Measurements from ENCODE around the gene MLLT11. TPM values are rescaled to one million over a fixed set of nuclear protein-coding genes. Genes with fewer than 3 reads are reported as not detected.

MLLT11 gene
- total and polyA plus RNA-seq, 10 of the 15 experiments (the other 5 are each of a cell fraction or from before 2014, with no cell fraction given) = 6.2 to 27.3 (median 9.2) TPM

- in situ Hi-C loops (cut with MboI) = no loop called here
- Histone ChIP-seq H3K4me3 (peak overlapping the region; percentile 87; the same call in 1 of the 2 replicates), H3K27me3 (replicated peaks in 1 of 2; ENCODE audit: control insufficient read depth in 2 of 2, insufficient read depth in 2 of 2, low read length in 1 of 2) (no peaks in the 10 kb centered on the region), H2AFZ (ENCODE audit: control insufficient read depth, low read depth, low read length) (peak overlapping the region; percentile 82; the same call in 1 of the 2 replicates), H3K9me3 (replicated peaks; ENCODE audit: control insufficient read depth, insufficient read depth, low read length) (no peaks in the 10 kb centered on the region), H3K4me2 (ENCODE audit: control insufficient read depth, insufficient read depth) (peak overlapping the region; percentile 99), H3K27ac (ENCODE audit: control insufficient read depth, insufficient read depth) (no peak overlapping the region; the same call in 1 of the 2 replicates), H4K20me1 (ENCODE audit: control insufficient read depth, insufficient read depth) (no peaks in the 10 kb centered on the region; the same call in 1 of the 2 replicates), H3K9ac (ENCODE audit: control insufficient read depth, insufficient read depth, low read length) (peak overlapping the region; percentile 66; the same call in 1 of the 2 replicates), H3K79me2 (ENCODE audit: control insufficient read depth, insufficient read depth, low read length) (no peaks in the 10 kb centered on the region), H3K36me3 (ENCODE audit: control insufficient read depth in 2 of 2, insufficient read depth in 2 of 2, low read length in 1 of 2) (peaks cover 3 to 18% of the 10 kb centered on the region in 2 experiments), H3K4me1 (ENCODE audit: control insufficient read depth, insufficient read depth, low read length) (peaks cover 8% of the 10 kb centered on the region; the same call in 1 of the 2 replicates)
- RAD21 ChIA-PET (ENCODE audit: unreplicated experiment) = interaction anchor here (1.5 to 2.2 kb wide), 3 partner anchors 9 to 51 kb away, joined by 4 to 12 read pairs (median 7); partner anchors contain the start of gene MINDY1
- 0 out of 2 replicates have a peak, but pooled peaks have one; percentile 8 for TF ChIP-seq POLR2A (IDR thresholded peaks at IDR 0.05; ENCODE audit: low read depth, low read length)
- TF ChIP-seq YY1 (IDR thresholded peaks at IDR 0.05; ENCODE audit: low read depth, low read length) = 0 out of 2 replicates have a peak, but pooled peaks have one; percentile 24
- TF ChIP-seq ZBTB33 (IDR thresholded peaks at IDR 0.05) = no peak
- 0 out of 2 replicates have a peak, but pooled peaks have one; percentile 39 for TF ChIP-seq SMARCA5 (IDR thresholded peaks at IDR 0.05)
- peak in 1 of 3 experiments; percentile 58; a peak in 1 of 6 replicates for TF ChIP-seq CTCF (IDR thresholded peaks at IDR 0.05 in 2 of 3, conservative IDR thresholded peaks at IDR 0.05 in 1 of 3; ENCODE audit: control insufficient read depth in 2 of 3, extremely low read depth in 1 of 3, insufficient read depth in 1 of 3, low read depth in 3 of 3, low read length in 3 of 3)
- CTCF ChIA-PET = interaction anchor here (0.7 to 9.5 kb wide), 8 partner anchors 10 to 520 kb away, joined by 3 to 76 read pairs (median 4); partner anchors contain the start of genes CDC42SE1, MINDY1 and MLLT11
- 65% methylated on average over 3 of the region's 3 CpGs for WGBS (ENCODE audit: insufficient coverage, insufficient replicate concordance, low lambda C conversion rate, missing lambda C conversion rate)
- ATAC-seq (no peak), DNase-seq (ENCODE audit: low read depth, low spot score) (no peak), FAIRE-seq (no peak)
- SMC1A ChIA-PET (ENCODE audit: uncharacterized antibody, unreplicated experiment) = interaction anchor here (0.9 to 2.0 kb wide), 3 partner anchors 8 to 53 kb away, joined by 3 to 6 read pairs (median 5); no protein-coding TSS in a partner anchor
- intact Hi-C loops (cut with micrococcal nuclease; ENCODE audit: unreplicated experiment) = no loop called here
- BruUV-seq (replicated peaks) = no TSS peak
- POLR2A ChIA-PET = interaction anchor here (0.7 to 5.6 kb wide), 3 partner anchors 11 to 218 kb away, joined by 4 to 65 read pairs (median 4); partner anchors contain the start of genes CDC42SE1, GABPB2 and MLLT11
Measured at GRCh38 chr1:151048645-151049032, 11.6 kb upstream of the MLLT11 start.

All from GM12878 (cell line).